GM12878 (cell line): ENCODE results near the gene GBX1. TPM values are rescaled to one million over a fixed set of nuclear protein-coding genes. Genes with fewer than 3 reads are reported as not detected.

ENCODE experiments used
- ATAC-seq: fragments of 200-7000 bp; cut with Tn5 transposase; 3 replicates; pipeline ENCODE4 v1.9.1; 2020; ENCODE audit warnings: mild to moderate bottlenecking, moderate library complexity
- BruUV-seq: library from RNA; stranded (reverse); fragments of 400-500 nt; replicated peaks from 2 replicates; lab custom pipeline; 2021; lab: Mats Ljungman, UMichigan
- CTCF ChIA-PET: fragments of 300-600 bp; sonication (Branson Sonifier 250); formaldehyde crosslinking; extraction: SDS; loops from one replicate; lab custom pipeline; 2021; ENCODE audit warnings: inconsistent platforms; lab: Yijun Ruan, JAX
- POLR2A ChIA-PET: fragments of 350-600 bp; formaldehyde crosslinking; extraction: SDS; loops from one replicate; lab custom pipeline; 2021; ENCODE audit warnings: inconsistent platforms; lab: Charles Lee
- RAD21 ChIA-PET: fragments of 300-600 bp; sonication (Branson Sonifier 250); formaldehyde crosslinking; loops from one replicate; lab custom pipeline; 2023; ENCODE audit warnings: antibody characterized with exemption; ENCODE audit not compliant: unreplicated experiment; lab: Charles Lee
- SMC1A ChIA-PET: fragments of 300-600 bp; sonication (Branson Sonifier 250); formaldehyde crosslinking; loops from one replicate; lab custom pipeline; 2023; ENCODE audit not compliant: unreplicated experiment, uncharacterized antibody; lab: Charles Lee
- DNase-seq: peaks from one replicate; pipeline ENCODE4 v3.0.0-alpha.2; 2011; ENCODE audit warnings: low read depth, low spot score
- FAIRE-seq: peaks from 3 replicates; lab custom pipeline; 2011; peaks lifted over from hg19 to GRCh38; lab: Jason Lieb, UNC
- H2AFZ ChIP-seq: 2 replicates; pipeline ENCODE4 v1.6.0; 2011; ENCODE audit warnings: low read depth, low read length, control low read depth; ENCODE audit not compliant: control insufficient read depth
- H3K27ac ChIP-seq: 2 replicates; pipeline ENCODE4 v1.5.1; 2011; ENCODE audit warnings: control low read depth; ENCODE audit not compliant: control insufficient read depth, insufficient read depth
- H3K27me3 ChIP-seq, 2 experiments: replicated peaks in 1 of 2; 2 replicates each; pipeline versions ENCODE4 v1.6.0 to v1.6.1; 2011; ENCODE audit warnings: low read length in 1 of 2; ENCODE audit not compliant: control insufficient read depth in 2 of 2, insufficient read depth in 2 of 2
- H3K36me3 ChIP-seq, 2 experiments: 2 replicates each; pipeline ENCODE4 v1.5.1; 2011; ENCODE audit warnings: low read length in 1 of 2; ENCODE audit not compliant: control insufficient read depth in 2 of 2, insufficient read depth in 2 of 2
- H3K4me1 ChIP-seq: 2 replicates; pipeline ENCODE4 v1.6.1; 2011; ENCODE audit warnings: mild to moderate bottlenecking, low read length, moderate library complexity, mixed read lengths; ENCODE audit not compliant: control insufficient read depth, insufficient read depth
- H3K4me2 ChIP-seq: 2 replicates; pipeline ENCODE4 v1.6.0; 2011; ENCODE audit warnings: control low read depth; ENCODE audit not compliant: control insufficient read depth, insufficient read depth
- H3K4me3 ChIP-seq: fragments of 200-600 bp; sonication (generic); 2 replicates; pipeline ENCODE4 v1.5.1; 2016
- H3K79me2 ChIP-seq: 2 replicates; pipeline ENCODE4 v1.6.0; 2011; ENCODE audit warnings: low read length; ENCODE audit not compliant: control insufficient read depth, insufficient read depth
- H3K9ac ChIP-seq: 2 replicates; pipeline ENCODE4 v1.8.0; 2011; ENCODE audit warnings: low read length, control low read depth, mixed read lengths; ENCODE audit not compliant: control insufficient read depth, insufficient read depth
- H3K9me3 ChIP-seq: replicated peaks from 3 replicates; pipeline ENCODE4 v1.5.1; 2011; ENCODE audit warnings: mild to moderate bottlenecking, low read length; ENCODE audit not compliant: control insufficient read depth, insufficient read depth
- H4K20me1 ChIP-seq: 2 replicates; pipeline ENCODE4 v1.6.0; 2011; ENCODE audit not compliant: control insufficient read depth, insufficient read depth
- ATF7 ChIP-seq: fragments of 450-650 bp; IDR thresholded peaks from 2 replicates; pipeline ENCODE4 v1.6.1; 2016; ENCODE audit warnings: low read depth, mild to moderate bottlenecking
- BACH1 ChIP-seq: fragments of 450-650 bp; IDR thresholded peaks from 2 replicates; pipeline ENCODE4 v1.6.1; 2017; ENCODE audit warnings: mild to moderate bottlenecking, borderline replicate concordance
- EP300 ChIP-seq, 2 experiments: fragments of 150-350 bp in 1 of 2; IDR thresholded peaks; 2 replicates each; pipeline ENCODE4 v1.6.1; 2011 to 2012; ENCODE audit warnings: low read depth in 2 of 2, low read length in 2 of 2, borderline replicate concordance in 1 of 2, improper control_type of control experiment in 1 of 2, inconsistent platforms in 1 of 2; ENCODE audit not compliant: control insufficient read depth in 1 of 2
- HDAC2 ChIP-seq: fragments of 200-600 bp; sonication (generic); IDR thresholded peaks from 2 replicates; pipeline ENCODE4 v1.6.1; 2017
- IKZF1 ChIP-seq: fragments of 450-650 bp; conservative IDR thresholded peaks from 2 replicates; pipeline ENCODE4 v1.6.1; 2017; ENCODE audit warnings: antibody characterized with exemption, mild to moderate bottlenecking
- KLF5 ChIP-seq: fragments of 450-650 bp; IDR thresholded peaks from 2 replicates; pipeline ENCODE4 v1.6.1; 2014; ENCODE audit warnings: mild to moderate bottlenecking; ENCODE audit not compliant: partially characterized antibody
- NR2C2 ChIP-seq: IDR thresholded peaks from 2 replicates; pipeline ENCODE4 v1.6.1; 2011; ENCODE audit warnings: borderline replicate concordance, low read depth; ENCODE audit not compliant: control insufficient read depth, insufficient read length
- PAX5 ChIP-seq: IDR thresholded peaks from 2 replicates; pipeline ENCODE4 v1.6.1; 2011; ENCODE audit warnings: low read depth, low read length, borderline replicate concordance
- RUNX3 ChIP-seq: IDR thresholded peaks from 2 replicates; pipeline ENCODE4 v1.6.1; 2012; ENCODE audit warnings: low read length, inconsistent platforms
- STAT3 ChIP-seq: IDR thresholded peaks from 2 replicates; pipeline ENCODE4 v1.6.1; 2011; ENCODE audit warnings: low read depth, low read length, improper control_type of control experiment
- ZZZ3 ChIP-seq: IDR thresholded peaks from 2 replicates; pipeline ENCODE4 v1.6.1; 2011; ENCODE audit warnings: low read depth; ENCODE audit not compliant: control insufficient read depth, insufficient read length
- WGBS: methylation state at CpG from one replicate; pipeline ENCODE4 v1.1.6; 2016; ENCODE audit warnings: low lambda C conversion rate; ENCODE audit not compliant: insufficient replicate concordance, insufficient coverage; ENCODE audit errors: missing lambda C conversion rate; 5-methylcytosine and 5-hydroxymethylcytosine counted together
- in situ Hi-C: fragments of 300-500 bp; cut with MboI; formaldehyde crosslinking; loops from 9 replicates; pipeline ENCODE4 v1.14.3; 2018; ENCODE audit warnings: mixed read lengths
- intact Hi-C: fragments of 100-400 bp; cut with micrococcal nuclease; formaldehyde crosslinking; loops from one replicate; pipeline ENCODE4 v1.14.2; 2022; ENCODE audit not compliant: unreplicated experiment
- polyA plus RNA-seq, 11 experiments: library from polyadenylated mRNA; depleted of rRNA in 4 of 11; unstranded in 6 of 11; stranded (reverse) in 5 of 11; fragments of >200 nt; fragmentation: Nextera tagmentation in 4 of 11; fragmentation: Illumina TruSeq in 1 of 11; extraction: Ambion mirVana in 4 of 11; extraction: Trizol in 1 of 11; gene quantifications; 1 replicate in 1 of 11; 2 replicates in 10 of 11; pipeline versions ENCODE4 v1.2.1 to v1.2.3, GENCODE V29; 2011 to 2016; ENCODE audit warnings: inconsistent platforms in 2 of 11, missing spikeins in 2 of 11, low read depth in 1 of 11
- total RNA-seq, 4 experiments: library from RNA; depleted of rRNA in 3 of 4; stranded (reverse); fragments of >200 nt in 3 of 4; fragmentation: Illumina TruSeq in 1 of 4; extraction: Trizol in 1 of 4; gene quantifications; 2 replicates each; pipeline versions ENCODE4 v1.2.1 to v1.2.3, GENCODE V29; 2013 to 2021
- TF ChIP-seq, protein P1 (sequence below): IDR thresholded peaks from 2 replicates; pipeline ENCODE4 v1.6.1; 2011; ENCODE audit warnings: borderline replicate concordance, low read depth, mild to moderate bottlenecking, moderate library complexity, low read length; ENCODE audit not compliant: insufficient read depth, poor library complexity, severe bottlenecking
- TF ChIP-seq, protein P2 (sequence below): fragments of 450-650 bp; IDR thresholded peaks from 2 replicates; pipeline ENCODE4 v1.6.1; 2017; ENCODE audit warnings: mild to moderate bottlenecking
- TF ChIP-seq, protein P3 (sequence below): fragments of 450-650 bp; IDR thresholded peaks from 2 replicates; pipeline ENCODE4 v1.6.1; 2014; ENCODE audit warnings: mild to moderate bottlenecking

Gene GBX1
- total and polyA plus RNA-seq, 10 of the 15 experiments (the other 5 are each of a cell fraction or from before 2014, with no cell fraction given), result not detected

DNA sequence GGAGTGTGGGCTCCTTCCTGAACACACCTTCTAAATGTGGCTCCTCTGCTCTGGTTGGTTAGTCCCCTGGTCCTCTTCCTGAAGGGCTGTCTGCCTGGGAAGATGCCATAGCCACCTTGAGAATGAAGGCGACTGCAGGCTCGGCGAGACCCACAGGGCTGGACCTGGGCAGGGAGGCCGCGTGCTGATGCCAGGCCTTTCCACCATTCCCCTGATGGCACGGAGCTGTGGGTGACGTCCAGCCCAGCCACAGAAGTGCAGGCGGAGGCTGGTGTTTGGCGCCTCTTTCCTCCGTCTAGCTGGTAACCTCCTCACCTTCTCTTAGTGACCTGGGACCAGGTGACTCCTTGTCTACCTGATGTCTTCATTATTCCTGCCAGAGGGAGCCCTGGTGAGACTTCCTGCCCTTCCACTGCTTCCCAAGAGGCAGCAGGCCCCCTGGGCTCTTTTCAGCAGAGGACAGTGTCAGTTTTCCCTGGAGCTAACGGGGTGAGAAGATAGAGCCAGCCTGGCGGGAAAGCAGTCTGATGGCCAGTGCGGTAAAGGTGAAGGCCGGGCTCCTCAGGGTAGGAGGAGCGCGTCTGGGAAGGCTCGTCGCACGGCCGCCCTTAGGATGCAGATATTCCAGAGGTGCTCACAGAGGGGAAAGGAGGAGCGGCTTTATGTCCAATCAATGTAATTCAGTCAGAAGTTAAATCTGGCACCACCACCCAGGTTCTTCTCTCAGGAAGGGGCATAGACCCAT, 34.9 kb downstream of the GBX1 start (continued):
- TF ChIP-seq, protein P1, sequence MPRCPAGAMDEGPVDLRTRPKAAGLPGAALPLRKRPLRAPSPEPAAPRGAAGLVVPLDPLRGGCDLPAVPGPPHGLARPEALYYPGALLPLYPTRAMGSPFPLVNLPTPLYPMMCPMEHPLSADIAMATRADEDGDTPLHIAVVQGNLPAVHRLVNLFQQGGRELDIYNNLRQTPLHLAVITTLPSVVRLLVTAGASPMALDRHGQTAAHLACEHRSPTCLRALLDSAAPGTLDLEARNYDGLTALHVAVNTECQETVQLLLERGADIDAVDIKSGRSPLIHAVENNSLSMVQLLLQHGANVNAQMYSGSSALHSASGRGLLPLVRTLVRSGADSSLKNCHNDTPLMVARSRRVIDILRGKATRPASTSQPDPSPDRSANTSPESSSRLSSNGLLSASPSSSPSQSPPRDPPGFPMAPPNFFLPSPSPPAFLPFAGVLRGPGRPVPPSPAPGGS, result no peak
- TF ChIP-seq NR2C2 (no peak), RUNX3 (no peak), ZZZ3 (no peak), EP300 (IDR thresholded peaks at IDR 0.05; ENCODE audit: borderline replicate concordance in 1 of 2, control insufficient read depth in 1 of 2, low read depth in 2 of 2, low read length in 2 of 2) (no peak)

DNA sequence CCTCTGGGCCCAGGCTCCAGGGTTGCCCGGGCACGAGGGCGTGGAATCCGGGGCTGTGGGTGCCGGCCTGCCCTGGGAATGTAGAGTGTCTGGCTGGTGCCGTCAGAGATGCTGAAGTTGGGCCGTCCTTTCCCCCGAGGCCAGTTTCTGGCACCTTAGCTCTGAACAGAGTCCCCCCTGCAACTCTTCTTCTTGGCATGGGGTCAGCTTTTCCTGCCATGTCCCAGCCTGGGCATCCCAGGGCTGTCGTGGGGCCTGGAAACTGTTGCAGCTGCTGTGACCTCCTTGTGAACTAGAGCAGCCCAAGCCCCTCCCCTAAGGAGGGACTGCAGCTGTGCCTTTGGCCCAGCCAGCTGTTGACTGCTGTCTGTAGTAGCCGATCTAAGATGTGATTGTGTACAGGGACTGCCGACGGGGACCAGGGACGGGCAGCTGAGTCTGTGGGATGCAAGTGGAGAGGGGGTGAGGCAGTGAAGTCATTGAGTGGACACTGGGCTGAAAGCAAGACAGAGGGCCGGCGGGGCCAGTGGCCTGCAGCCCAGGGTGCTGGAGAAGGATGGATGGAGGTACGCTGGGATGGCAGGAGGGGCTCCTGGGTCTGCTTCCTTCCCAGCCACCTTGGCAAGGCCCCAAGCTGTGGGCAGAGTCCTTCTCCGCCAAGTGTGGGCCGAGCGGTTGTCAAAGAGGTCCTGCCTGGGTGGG, 35.8 kb downstream of the GBX1 start:
- H3K4me3 ChIP-seq, result no peak overlapping the region
- no peak overlapping the region for H3K27ac ChIP-seq
- no peak overlapping the region for H3K4me2 ChIP-seq
- H3K9me3 ChIP-seq, result no peaks in the 10 kb centered on the region
- in situ Hi-C loops, result no loop called here
- intact Hi-C loops, result no loop called here
- SMC1A ChIA-PET, result no interaction called here
- H3K9ac ChIP-seq, result no peak overlapping the region
- RAD21 ChIA-PET, result no interaction called here
- ATAC-seq, result no peak
- no peaks in the 10 kb centered on the region for H4K20me1 ChIP-seq
- no peaks in the 10 kb centered on the region for H3K79me2 ChIP-seq
- WGBS, result 89% methylated on average over 19 of the region's 19 CpGs
- no peaks in the 10 kb centered on the region for H3K27me3 ChIP-seq
- no peak for DNase-seq
- POLR2A ChIA-PET, result no interaction called here
- CTCF ChIA-PET, result interaction anchor here (1.3 to 1.5 kb wide), 2 partner anchors 8 to 11 kb away, joined by 3 read pairs; no protein-coding TSS in a partner anchor
- no peak for FAIRE-seq
- H2AFZ ChIP-seq, result no peak overlapping the region
- no TSS peak for BruUV-seq
- H3K36me3 ChIP-seq, result peaks cover 3 to 11% of the 10 kb centered on the region in 2 experiments; a peak in 3 of 4 replicates
- no peaks in the 10 kb centered on the region for H3K4me1 ChIP-seq
- TF ChIP-seq, protein P2, sequence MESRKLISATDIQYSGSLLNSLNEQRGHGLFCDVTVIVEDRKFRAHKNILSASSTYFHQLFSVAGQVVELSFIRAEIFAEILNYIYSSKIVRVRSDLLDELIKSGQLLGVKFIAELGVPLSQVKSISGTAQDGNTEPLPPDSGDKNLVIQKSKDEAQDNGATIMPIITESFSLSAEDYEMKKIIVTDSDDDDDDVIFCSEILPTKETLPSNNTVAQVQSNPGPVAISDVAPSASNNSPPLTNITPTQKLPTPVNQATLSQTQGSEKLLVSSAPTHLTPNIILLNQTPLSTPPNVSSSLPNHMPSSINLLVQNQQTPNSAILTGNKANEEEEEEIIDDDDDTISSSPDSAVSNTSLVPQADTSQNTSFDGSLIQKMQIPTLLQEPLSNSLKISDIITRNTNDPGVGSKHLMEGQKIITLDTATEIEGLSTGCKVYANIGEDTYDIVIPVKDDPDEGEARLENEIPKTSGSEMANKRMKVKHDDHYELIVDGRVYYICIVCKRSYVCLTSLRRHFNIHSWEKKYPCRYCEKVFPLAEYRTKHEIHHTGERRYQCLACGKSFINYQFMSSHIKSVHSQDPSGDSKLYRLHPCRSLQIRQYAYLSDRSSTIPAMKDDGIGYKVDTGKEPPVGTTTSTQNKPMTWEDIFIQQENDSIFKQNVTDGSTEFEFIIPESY, result no peak
- no peak for TF ChIP-seq IKZF1
- TF ChIP-seq HDAC2, result no peak
- TF ChIP-seq BACH1, result no peak
- no peak for TF ChIP-seq STAT3
- TF ChIP-seq ATF7, result no peak
- TF ChIP-seq KLF5, result no peak
- no peak for TF ChIP-seq PAX5
- TF ChIP-seq, protein P3, sequence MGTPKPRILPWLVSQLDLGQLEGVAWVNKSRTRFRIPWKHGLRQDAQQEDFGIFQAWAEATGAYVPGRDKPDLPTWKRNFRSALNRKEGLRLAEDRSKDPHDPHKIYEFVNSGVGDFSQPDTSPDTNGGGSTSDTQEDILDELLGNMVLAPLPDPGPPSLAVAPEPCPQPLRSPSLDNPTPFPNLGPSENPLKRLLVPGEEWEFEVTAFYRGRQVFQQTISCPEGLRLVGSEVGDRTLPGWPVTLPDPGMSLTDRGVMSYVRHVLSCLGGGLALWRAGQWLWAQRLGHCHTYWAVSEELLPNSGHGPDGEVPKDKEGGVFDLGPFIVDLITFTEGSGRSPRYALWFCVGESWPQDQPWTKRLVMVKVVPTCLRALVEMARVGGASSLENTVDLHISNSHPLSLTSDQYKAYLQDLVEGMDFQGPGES, result no peak
